Measurements from ENCODE around the gene PDLIM4.

DNA sequence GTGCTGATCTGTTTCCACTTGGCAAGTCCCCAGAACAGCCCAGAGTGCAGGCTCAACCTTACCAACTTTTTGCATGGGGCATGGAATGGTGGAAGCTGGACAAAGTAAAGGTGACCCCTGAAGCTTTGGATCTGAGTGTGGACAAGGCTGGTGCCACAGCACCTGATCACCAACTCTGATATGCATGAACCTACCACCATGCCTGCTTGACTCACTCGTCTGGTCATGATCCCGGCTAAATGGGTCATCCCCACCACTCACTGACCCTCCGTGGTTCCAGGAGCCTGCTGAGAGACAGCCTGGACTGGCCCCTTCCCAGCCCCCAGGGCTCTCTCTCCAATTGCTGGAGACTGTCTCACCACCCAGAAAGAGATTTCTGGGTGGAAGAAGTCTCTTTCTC lies 22.3 kb downstream of the PDLIM4 start:
- no peak for TF ChIP-seq POLR2A (IDR thresholded peaks at IDR 0.05)
- TF ChIP-seq, protein P1, sequence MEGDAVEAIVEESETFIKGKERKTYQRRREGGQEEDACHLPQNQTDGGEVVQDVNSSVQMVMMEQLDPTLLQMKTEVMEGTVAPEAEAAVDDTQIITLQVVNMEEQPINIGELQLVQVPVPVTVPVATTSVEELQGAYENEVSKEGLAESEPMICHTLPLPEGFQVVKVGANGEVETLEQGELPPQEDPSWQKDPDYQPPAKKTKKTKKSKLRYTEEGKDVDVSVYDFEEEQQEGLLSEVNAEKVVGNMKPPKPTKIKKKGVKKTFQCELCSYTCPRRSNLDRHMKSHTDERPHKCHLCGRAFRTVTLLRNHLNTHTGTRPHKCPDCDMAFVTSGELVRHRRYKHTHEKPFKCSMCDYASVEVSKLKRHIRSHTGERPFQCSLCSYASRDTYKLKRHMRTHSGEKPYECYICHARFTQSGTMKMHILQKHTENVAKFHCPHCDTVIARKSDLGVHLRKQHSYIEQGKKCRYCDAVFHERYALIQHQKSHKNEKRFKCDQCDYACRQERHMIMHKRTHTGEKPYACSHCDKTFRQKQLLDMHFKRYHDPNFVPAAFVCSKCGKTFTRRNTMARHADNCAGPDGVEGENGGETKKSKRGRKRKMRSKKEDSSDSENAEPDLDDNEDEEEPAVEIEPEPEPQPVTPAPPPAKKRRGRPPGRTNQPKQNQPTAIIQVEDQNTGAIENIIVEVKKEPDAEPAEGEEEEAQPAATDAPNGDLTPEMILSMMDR (IDR thresholded peaks at IDR 0.05), result no peak

All from prostate gland (tissue), 2 donors.